ENCODE results near the gene CEP104. TPM values are rescaled to one million over a fixed set of nuclear protein-coding genes. Genes with fewer than 3 reads are reported as not detected.

Gene CEP104
- total RNA-seq, 3 donors from 2014 or later = 24.0 to 33.8 (median 30.5) TPM

GRCh38 chr1:3821447-3821846 lies 35.6 kb downstream of the CEP104 start:
- H3K27me3 ChIP-seq = no peaks in the 10 kb centered on the region
- DNase-seq (ENCODE audit: low spot score in 2 of 2) = no peak
- peaks cover 9% of the 10 kb centered on the region for H3K36me3 ChIP-seq

GRCh38 chr1:3821004-3821403 lies 36.0 kb downstream of the CEP104 start:
- no peak overlapping the region for H3K27ac ChIP-seq
- no peak for TF ChIP-seq POLR2AphosphoS5 (IDR thresholded peaks at IDR 0.05)
- no peak for TF ChIP-seq POLR2A (IDR thresholded peaks at IDR 0.05)
- no peak for TF ChIP-seq CTCF (IDR thresholded peaks at IDR 0.05)
- no peaks in the 10 kb centered on the region for H3K27me3 ChIP-seq
- no peak for DNase-seq (ENCODE audit: low spot score in 2 of 2)
- no peaks in the 10 kb centered on the region for H3K4me1 ChIP-seq
- intact Hi-C loops (cut with DNase I; ENCODE audit: low total_unique reads) = no loop called here
- no peaks in the 10 kb centered on the region for H3K9me3 ChIP-seq
- H3K36me3 ChIP-seq = peaks cover 8% of the 10 kb centered on the region
- H3K4me3 ChIP-seq = no peak overlapping the region

More at GRCh38 chr1:3821447-3821846, 35.6 kb downstream of the CEP104 start:
- no peak overlapping the region for H3K4me3 ChIP-seq
- TF ChIP-seq POLR2A (IDR thresholded peaks at IDR 0.05) (no peak), CTCF (IDR thresholded peaks at IDR 0.05) (no peak), POLR2AphosphoS5 (IDR thresholded peaks at IDR 0.05) (no peak)
- H3K4me1 ChIP-seq = no peaks in the 10 kb centered on the region
- no peak overlapping the region for H3K27ac ChIP-seq
- intact Hi-C loops (cut with DNase I; ENCODE audit: low total_unique reads) = no loop called here
- H3K9me3 ChIP-seq = no peaks in the 10 kb centered on the region

DNA sequence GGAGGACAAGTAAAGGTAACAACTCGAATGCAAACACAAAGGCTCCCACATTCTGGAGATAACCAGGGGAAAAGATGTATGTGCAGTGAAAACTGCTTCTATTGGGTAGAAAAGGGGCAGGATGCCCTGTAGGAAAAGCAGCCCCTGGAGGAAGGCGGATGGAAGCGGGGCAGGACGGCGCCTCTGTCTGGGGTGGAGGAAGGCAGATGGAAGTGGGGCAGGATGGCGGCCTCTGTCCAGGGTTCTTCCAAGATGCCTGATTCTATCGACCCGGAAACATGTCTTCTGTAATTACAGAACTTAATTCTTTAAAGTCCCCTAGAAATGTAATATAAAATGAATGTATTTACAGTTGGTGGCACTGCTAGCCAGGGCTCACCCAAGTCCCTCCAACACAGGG lies 36.7 kb downstream of the CEP104 start:
- Histone ChIP-seq H3K36me3 (peaks cover under 1% of the 10 kb centered on the region), H3K4me1 (no peaks in the 10 kb centered on the region), H3K27me3 (no peaks in the 10 kb centered on the region), H3K27ac (no peak overlapping the region), H3K9me3 (no peaks in the 10 kb centered on the region), H3K4me3 (no peak overlapping the region)
- intact Hi-C loops (cut with DNase I; ENCODE audit: low total_unique reads) = no loop called here
- no peak for DNase-seq (ENCODE audit: low spot score in 2 of 2)
- TF ChIP-seq POLR2AphosphoS5 (IDR thresholded peaks at IDR 0.05) = no peak
- no peak for TF ChIP-seq POLR2A (IDR thresholded peaks at IDR 0.05)
- no peak for TF ChIP-seq CTCF (IDR thresholded peaks at IDR 0.05)

GRCh38 chr1:3819771-3820200 lies 37.2 kb downstream of the CEP104 start:
- no peaks in the 10 kb centered on the region for H3K27me3 ChIP-seq
- no peaks in the 10 kb centered on the region for H3K36me3 ChIP-seq
- intact Hi-C loops (cut with DNase I; ENCODE audit: low total_unique reads) = no loop called here
- TF ChIP-seq CTCF (IDR thresholded peaks at IDR 0.05) (no peak), POLR2AphosphoS5 (IDR thresholded peaks at IDR 0.05) (no peak), POLR2A (IDR thresholded peaks at IDR 0.05) (no peak)
- H3K27ac ChIP-seq = no peak overlapping the region
- H3K9me3 ChIP-seq = no peaks in the 10 kb centered on the region
- H3K4me1 ChIP-seq = no peaks in the 10 kb centered on the region
- H3K4me3 ChIP-seq = no peak overlapping the region
- DNase-seq (ENCODE audit: low spot score in 2 of 2) = no peak

GRCh38 chr1:3817821-3818597 lies 39.0 kb downstream of the CEP104 start:
- TF ChIP-seq POLR2A (IDR thresholded peaks at IDR 0.05) (no peak), POLR2AphosphoS5 (IDR thresholded peaks at IDR 0.05) (no peak), CTCF (IDR thresholded peaks at IDR 0.05) (no peak)
- Histone ChIP-seq H3K27me3 (no peaks in the 10 kb centered on the region), H3K4me1 (no peaks in the 10 kb centered on the region), H3K27ac (no peak overlapping the region), H3K9me3 (no peaks in the 10 kb centered on the region), H3K36me3 (no peaks in the 10 kb centered on the region), H3K4me3 (no peak overlapping the region)
- no peak for DNase-seq (ENCODE audit: low spot score in 2 of 2)
- intact Hi-C loops (cut with DNase I; ENCODE audit: low total_unique reads) = no loop called here
